H1 (cell line): ENCODE data around the gene OR9K2. TPM values are rescaled to one million over a fixed set of nuclear protein-coding genes. Genes with fewer than 3 reads are reported as not detected.
A peak's percentile ranks its signal among the peaks of the same experiment; 100 is the strongest.

Experiments used
- HDAC6 ChIP-seq: IDR thresholded peaks from one replicate; pipeline ENCODE4 v1.7.1; 2012; ENCODE audit warnings: low read depth, mild to moderate bottlenecking, inconsistent platforms, low read length, moderate library complexity
- polyA plus RNA-seq, 7 experiments: library from polyadenylated mRNA; depleted of rRNA in 3 of 7; stranded (reverse) in 5 of 7; unstranded in 2 of 7; fragments of >200 nt in 5 of 7; fragments of 200-250 nt in 2 of 7; gene quantifications; 1 replicate in 5 of 7; 2 replicates in 1 of 7; 4 replicates in 1 of 7; pipeline versions ENCODE4 v1.2.1 to v1.2.3, GENCODE V29; 2011 to 2013; ENCODE audit warnings: missing spikeins in 2 of 7, mixed read lengths in 2 of 7
- total RNA-seq: library from RNA; stranded (reverse); fragmentation: NEBNext Ultra II Directional; extraction: Animal tissue kit (Norgen Biotek cat#: 25700); gene quantifications from 2 replicates; pipeline ENCODE4 v1.2.1, GENCODE V29; 2021
- TF ChIP-seq, protein P1 (sequence below): fragments of 300-600 bp; sonication (generic); IDR thresholded peaks from 2 replicates; pipeline ENCODE4 v1.7.1; 2012; ENCODE audit warnings: low read length, moderate library complexity, mild to moderate bottlenecking, inconsistent platforms; ENCODE audit not compliant: insufficient replicate concordance

The OR9K2 gene
- total and polyA plus RNA-seq, 2 of the 8 experiments (the other 6 are each of a cell fraction or from before 2014, with no cell fraction given): not detected

DNA sequence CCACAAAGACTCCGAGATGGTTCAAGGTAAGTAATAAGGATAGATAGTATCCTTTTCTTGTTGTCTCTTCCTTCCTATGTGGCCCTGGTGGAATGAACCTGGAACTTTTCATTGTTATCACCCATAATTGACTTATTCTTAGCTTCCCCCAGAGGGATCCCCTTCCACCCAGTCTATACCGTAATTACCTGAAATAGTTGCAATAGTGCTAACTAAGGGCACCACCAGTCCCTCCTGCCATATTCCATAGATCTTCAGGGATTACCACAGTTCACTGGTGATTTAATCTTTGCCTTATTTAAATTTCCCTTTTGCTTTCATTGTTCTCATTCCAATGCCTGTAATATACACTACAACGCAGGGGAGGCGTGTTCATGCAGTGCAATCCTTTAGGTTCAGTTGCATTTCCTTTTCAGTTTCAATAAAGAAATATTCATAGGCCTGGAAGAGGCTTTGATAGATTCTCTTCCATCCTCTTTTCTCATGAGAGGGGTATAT is 13.8 kb upstream of the OR9K2 start (continued):
- TF ChIP-seq, protein P1, sequence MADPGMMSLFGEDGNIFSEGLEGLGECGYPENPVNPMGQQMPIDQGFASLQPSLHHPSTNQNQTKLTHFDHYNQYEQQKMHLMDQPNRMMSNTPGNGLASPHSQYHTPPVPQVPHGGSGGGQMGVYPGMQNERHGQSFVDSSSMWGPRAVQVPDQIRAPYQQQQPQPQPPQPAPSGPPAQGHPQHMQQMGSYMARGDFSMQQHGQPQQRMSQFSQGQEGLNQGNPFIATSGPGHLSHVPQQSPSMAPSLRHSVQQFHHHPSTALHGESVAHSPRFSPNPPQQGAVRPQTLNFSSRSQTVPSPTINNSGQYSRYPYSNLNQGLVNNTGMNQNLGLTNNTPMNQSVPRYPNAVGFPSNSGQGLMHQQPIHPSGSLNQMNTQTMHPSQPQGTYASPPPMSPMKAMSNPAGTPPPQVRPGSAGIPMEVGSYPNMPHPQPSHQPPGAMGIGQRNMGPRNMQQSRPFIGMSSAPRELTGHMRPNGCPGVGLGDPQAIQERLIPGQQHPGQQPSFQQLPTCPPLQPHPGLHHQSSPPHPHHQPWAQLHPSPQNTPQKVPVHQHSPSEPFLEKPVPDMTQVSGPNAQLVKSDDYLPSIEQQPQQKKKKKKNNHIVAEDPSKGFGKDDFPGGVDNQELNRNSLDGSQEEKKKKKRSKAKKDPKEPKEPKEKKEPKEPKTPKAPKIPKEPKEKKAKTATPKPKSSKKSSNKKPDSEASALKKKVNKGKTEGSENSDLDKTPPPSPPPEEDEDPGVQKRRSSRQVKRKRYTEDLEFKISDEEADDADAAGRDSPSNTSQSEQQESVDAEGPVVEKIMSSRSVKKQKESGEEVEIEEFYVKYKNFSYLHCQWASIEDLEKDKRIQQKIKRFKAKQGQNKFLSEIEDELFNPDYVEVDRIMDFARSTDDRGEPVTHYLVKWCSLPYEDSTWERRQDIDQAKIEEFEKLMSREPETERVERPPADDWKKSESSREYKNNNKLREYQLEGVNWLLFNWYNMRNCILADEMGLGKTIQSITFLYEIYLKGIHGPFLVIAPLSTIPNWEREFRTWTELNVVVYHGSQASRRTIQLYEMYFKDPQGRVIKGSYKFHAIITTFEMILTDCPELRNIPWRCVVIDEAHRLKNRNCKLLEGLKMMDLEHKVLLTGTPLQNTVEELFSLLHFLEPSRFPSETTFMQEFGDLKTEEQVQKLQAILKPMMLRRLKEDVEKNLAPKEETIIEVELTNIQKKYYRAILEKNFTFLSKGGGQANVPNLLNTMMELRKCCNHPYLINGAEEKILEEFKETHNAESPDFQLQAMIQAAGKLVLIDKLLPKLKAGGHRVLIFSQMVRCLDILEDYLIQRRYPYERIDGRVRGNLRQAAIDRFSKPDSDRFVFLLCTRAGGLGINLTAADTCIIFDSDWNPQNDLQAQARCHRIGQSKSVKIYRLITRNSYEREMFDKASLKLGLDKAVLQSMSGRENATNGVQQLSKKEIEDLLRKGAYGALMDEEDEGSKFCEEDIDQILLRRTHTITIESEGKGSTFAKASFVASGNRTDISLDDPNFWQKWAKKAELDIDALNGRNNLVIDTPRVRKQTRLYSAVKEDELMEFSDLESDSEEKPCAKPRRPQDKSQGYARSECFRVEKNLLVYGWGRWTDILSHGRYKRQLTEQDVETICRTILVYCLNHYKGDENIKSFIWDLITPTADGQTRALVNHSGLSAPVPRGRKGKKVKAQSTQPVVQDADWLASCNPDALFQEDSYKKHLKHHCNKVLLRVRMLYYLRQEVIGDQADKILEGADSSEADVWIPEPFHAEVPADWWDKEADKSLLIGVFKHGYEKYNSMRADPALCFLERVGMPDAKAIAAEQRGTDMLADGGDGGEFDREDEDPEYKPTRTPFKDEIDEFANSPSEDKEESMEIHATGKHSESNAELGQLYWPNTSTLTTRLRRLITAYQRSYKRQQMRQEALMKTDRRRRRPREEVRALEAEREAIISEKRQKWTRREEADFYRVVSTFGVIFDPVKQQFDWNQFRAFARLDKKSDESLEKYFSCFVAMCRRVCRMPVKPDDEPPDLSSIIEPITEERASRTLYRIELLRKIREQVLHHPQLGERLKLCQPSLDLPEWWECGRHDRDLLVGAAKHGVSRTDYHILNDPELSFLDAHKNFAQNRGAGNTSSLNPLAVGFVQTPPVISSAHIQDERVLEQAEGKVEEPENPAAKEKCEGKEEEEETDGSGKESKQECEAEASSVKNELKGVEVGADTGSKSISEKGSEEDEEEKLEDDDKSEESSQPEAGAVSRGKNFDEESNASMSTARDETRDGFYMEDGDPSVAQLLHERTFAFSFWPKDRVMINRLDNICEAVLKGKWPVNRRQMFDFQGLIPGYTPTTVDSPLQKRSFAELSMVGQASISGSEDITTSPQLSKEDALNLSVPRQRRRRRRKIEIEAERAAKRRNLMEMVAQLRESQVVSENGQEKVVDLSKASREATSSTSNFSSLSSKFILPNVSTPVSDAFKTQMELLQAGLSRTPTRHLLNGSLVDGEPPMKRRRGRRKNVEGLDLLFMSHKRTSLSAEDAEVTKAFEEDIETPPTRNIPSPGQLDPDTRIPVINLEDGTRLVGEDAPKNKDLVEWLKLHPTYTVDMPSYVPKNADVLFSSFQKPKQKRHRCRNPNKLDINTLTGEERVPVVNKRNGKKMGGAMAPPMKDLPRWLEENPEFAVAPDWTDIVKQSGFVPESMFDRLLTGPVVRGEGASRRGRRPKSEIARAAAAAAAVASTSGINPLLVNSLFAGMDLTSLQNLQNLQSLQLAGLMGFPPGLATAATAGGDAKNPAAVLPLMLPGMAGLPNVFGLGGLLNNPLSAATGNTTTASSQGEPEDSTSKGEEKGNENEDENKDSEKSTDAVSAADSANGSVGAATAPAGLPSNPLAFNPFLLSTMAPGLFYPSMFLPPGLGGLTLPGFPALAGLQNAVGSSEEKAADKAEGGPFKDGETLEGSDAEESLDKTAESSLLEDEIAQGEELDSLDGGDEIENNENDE: peak; percentile 97
- TF ChIP-seq HDAC6: no peak
